Esophagus muscularis mucosa (tissue), 4 donors: Measurements from ENCODE around the gene PGF. TPM values are rescaled to one million over a fixed set of nuclear protein-coding genes. Genes with fewer than 3 reads are reported as not detected.

Experiments
- DNase-seq: peaks from one replicate; pipeline ENCODE4 v3.0.0-alpha.2; 2017; ENCODE audit errors: extremely low spot score
- H3K27ac ChIP-seq, 4 donors: fragments of 200-600 bp; sonication (generic); replicated peaks in 1 of 4; 1 replicate in 3 of 4; 2 replicates in 1 of 4; pipeline ENCODE4 v1.5.1; 2016 to 2019; ENCODE audit warnings: mild to moderate bottlenecking in 1 of 4
- H3K27me3 ChIP-seq, 4 donors: fragments of 200-600 bp; sonication (generic); one replicate each; pipeline versions ENCODE4 v1.5.1 to v1.6.0; 2016 to 2019
- H3K36me3 ChIP-seq, 4 donors: fragments of 200-600 bp; sonication (generic); one replicate each; pipeline ENCODE4 v1.5.1; 2016 to 2019
- H3K4me1 ChIP-seq, 4 donors: fragments of 200-600 bp; sonication (generic); one replicate each; pipeline ENCODE4 v1.5.1; 2016 to 2019
- H3K4me3 ChIP-seq, 4 donors: fragments of 200-600 bp; sonication (generic); 1 replicate in 2 of 4; 2 replicates in 2 of 4; pipeline ENCODE4 v1.5.1; 2016 to 2019; ENCODE audit warnings: mild to moderate bottlenecking in 4 of 4, moderate library complexity in 1 of 4
- H3K9me3 ChIP-seq, 4 donors: fragments of 200-600 bp; sonication (generic); 1 replicate in 3 of 4; 2 replicates in 1 of 4; pipeline ENCODE4 v1.5.1; 2016 to 2019
- EP300 ChIP-seq: sonication (generic); formaldehyde crosslinking; IDR thresholded peaks from one replicate; pipeline ENCODE4 v1.6.1; 2017; ENCODE audit warnings: antibody characterized with exemption
- POLR2A ChIP-seq: fragments of 450-650 bp; IDR thresholded peaks from one replicate; pipeline ENCODE4 v1.6.1; 2017; ENCODE audit warnings: antibody characterized with exemption, moderate library complexity, mild to moderate bottlenecking, low read depth
- POLR2AphosphoS5 ChIP-seq, 2 donors: sonication (generic); formaldehyde crosslinking; IDR thresholded peaks; one replicate each; pipeline ENCODE4 v1.6.1; 2017; ENCODE audit warnings: antibody characterized with exemption in 2 of 2
- WGBS: methylation state at CpG from one replicate; pipeline ENCODE4 v1.1.5; 2018; 5-methylcytosine and 5-hydroxymethylcytosine counted together
- intact Hi-C: fragments of 100-400 bp; cut with DNase I; formaldehyde crosslinking; loops from one replicate; pipeline ENCODE4 v1.15.1; 2023
- total RNA-seq, 4 donors: library from RNA; depleted of rRNA; stranded (reverse); fragments of >200 nt; gene quantifications; one replicate each; pipeline versions ENCODE4 v1.1.0 to v1.2.1, GENCODE V29; 2016
- TF ChIP-seq, protein P1 (sequence below), 3 experiments: fragments of 200-600 bp in 2 of 3; fragments of 450-650 bp in 1 of 3; sonication (generic) in 2 of 3; IDR thresholded peaks; one replicate each; pipeline ENCODE4 v1.5.1; 2017 to 2019; ENCODE audit warnings: antibody characterized with exemption in 3 of 3, mild to moderate bottlenecking in 2 of 3, moderate library complexity in 1 of 3

PGF gene
- total RNA-seq, 4 donors from 2014 or later = 16.7 to 69.6 (median 18.4) TPM

GRCh38 chr14:74963705-74964271 lies 8.4 kb upstream of the PGF start:
- intact Hi-C loops = no loop called here
- WGBS = 43% methylated on average over 9 of the region's 9 CpGs
- H3K36me3 ChIP-seq = no peaks in the 10 kb centered on the region
- no peaks in the 10 kb centered on the region for H3K27me3 ChIP-seq
- H3K4me1 ChIP-seq = peaks cover 7 to 26% (median 20%) of the 10 kb centered on the region in 4 donors
- DNase-seq = no peak
- no peak overlapping the region for H3K27ac ChIP-seq
- TF ChIP-seq POLR2AphosphoS5 (IDR thresholded peaks at IDR 0.05) (no peak), POLR2A (no peak), EP300 (no peak)
- TF ChIP-seq, protein P1, sequence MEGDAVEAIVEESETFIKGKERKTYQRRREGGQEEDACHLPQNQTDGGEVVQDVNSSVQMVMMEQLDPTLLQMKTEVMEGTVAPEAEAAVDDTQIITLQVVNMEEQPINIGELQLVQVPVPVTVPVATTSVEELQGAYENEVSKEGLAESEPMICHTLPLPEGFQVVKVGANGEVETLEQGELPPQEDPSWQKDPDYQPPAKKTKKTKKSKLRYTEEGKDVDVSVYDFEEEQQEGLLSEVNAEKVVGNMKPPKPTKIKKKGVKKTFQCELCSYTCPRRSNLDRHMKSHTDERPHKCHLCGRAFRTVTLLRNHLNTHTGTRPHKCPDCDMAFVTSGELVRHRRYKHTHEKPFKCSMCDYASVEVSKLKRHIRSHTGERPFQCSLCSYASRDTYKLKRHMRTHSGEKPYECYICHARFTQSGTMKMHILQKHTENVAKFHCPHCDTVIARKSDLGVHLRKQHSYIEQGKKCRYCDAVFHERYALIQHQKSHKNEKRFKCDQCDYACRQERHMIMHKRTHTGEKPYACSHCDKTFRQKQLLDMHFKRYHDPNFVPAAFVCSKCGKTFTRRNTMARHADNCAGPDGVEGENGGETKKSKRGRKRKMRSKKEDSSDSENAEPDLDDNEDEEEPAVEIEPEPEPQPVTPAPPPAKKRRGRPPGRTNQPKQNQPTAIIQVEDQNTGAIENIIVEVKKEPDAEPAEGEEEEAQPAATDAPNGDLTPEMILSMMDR (IDR thresholded peaks at IDR 0.05) = no peak
- H3K4me3 ChIP-seq = no peak overlapping the region
- no peaks in the 10 kb centered on the region for H3K9me3 ChIP-seq

GRCh38 chr14:74963178-74963704 lies 7.8 kb upstream of the PGF start:
- WGBS = 69% methylated on average over 7 of the region's 12 CpGs

DNA sequence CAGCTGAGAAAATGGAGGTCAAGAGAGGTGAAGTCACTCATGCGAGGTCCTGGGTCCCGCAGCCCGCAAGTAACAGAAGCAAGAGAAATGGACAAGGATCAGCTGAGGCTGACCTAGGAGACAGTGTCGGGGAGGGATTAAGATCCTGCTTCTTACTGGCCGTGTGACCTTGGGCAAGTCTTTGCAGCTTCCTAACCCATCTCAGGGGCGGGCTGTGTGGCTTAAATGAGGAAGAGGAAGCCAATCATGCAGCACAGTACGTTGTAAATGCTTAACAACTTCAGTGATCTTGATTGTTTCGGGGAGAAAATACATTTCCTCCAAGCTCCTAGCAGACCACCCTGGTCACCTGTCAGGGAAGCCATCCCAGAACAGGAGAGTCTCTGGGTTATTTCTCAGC lies 7.1 kb upstream of the PGF start:
- TF ChIP-seq POLR2AphosphoS5 (IDR thresholded peaks at IDR 0.05) (no peak), EP300 (no peak), POLR2A (no peak)
- TF ChIP-seq, protein P1 (IDR thresholded peaks at IDR 0.05) = no peak
- peaks cover 7 to 23% (median 16%) of the 10 kb centered on the region in 4 donors for H3K4me1 ChIP-seq
- no peak overlapping the region for H3K4me3 ChIP-seq
- no peak for DNase-seq
- H3K27ac ChIP-seq = no peak overlapping the region
- H3K36me3 ChIP-seq = no peaks in the 10 kb centered on the region
- WGBS = 73% methylated on average over 8 of the region's 8 CpGs
- no peaks in the 10 kb centered on the region for H3K9me3 ChIP-seq
- no peaks in the 10 kb centered on the region for H3K27me3 ChIP-seq
- intact Hi-C loops = no loop called here

More at GRCh38 chr14:74963178-74963704, 7.8 kb upstream of the PGF start:
- no peaks in the 10 kb centered on the region for H3K36me3 ChIP-seq
- no peak for DNase-seq
- H3K4me1 ChIP-seq = peaks cover 7 to 23% (median 16%) of the 10 kb centered on the region in 4 donors
- no peaks in the 10 kb centered on the region for H3K9me3 ChIP-seq
- H3K27ac ChIP-seq = no peak overlapping the region
- intact Hi-C loops = no loop called here
- no peaks in the 10 kb centered on the region for H3K27me3 ChIP-seq
- TF ChIP-seq POLR2AphosphoS5 (IDR thresholded peaks at IDR 0.05) = no peak
- TF ChIP-seq, protein P1 (IDR thresholded peaks at IDR 0.05) = no peak
- no peak for TF ChIP-seq EP300
- TF ChIP-seq POLR2A = no peak
- no peak overlapping the region for H3K4me3 ChIP-seq

- Histone ChIP-seq H3K9me3 (no peaks in the 10 kb centered on the region), H3K4me1 (peaks cover 7 to 23% (median 16%) of the 10 kb centered on the region in 4 donors), H3K4me3 (no peak overlapping the region), H3K36me3 (no peaks in the 10 kb centered on the region), H3K27ac (no peak overlapping the region), H3K27me3 (no peaks in the 10 kb centered on the region)
- TF ChIP-seq EP300 (no peak), POLR2AphosphoS5 (IDR thresholded peaks at IDR 0.05) (no peak), POLR2A (no peak)
- TF ChIP-seq, protein P1 (IDR thresholded peaks at IDR 0.05) = no peak
- WGBS = 78% methylated on average over 11 of the region's 11 CpGs
- intact Hi-C loops = no loop called here
- DNase-seq = no peak
Measured at GRCh38 chr14:74962046-74962445, 6.6 kb upstream of the PGF start.
